ENCODE measurements around the gene FEZF1.

Gene FEZF1

GRCh38 chr7:122310119-122311021, 5.8 kb upstream of the FEZF1 start:
- Histone ChIP-seq H3K36me3 (ENCODE audit: insufficient read depth) (no peaks in the 10 kb centered on the region), H4K20me1 (ENCODE audit: insufficient read depth) (no peaks in the 10 kb centered on the region; the same call in 1 of the 2 replicates), H3K4me1 (ENCODE audit: low read depth, poor library complexity, severe bottlenecking) (peaks cover 12% of the 10 kb centered on the region), H3K27me3 (ENCODE audit: insufficient read depth, low read depth) (no peaks in the 10 kb centered on the region), H3K4me3 (IDR thresholded peaks at IDR 0.05; ENCODE audit: insufficient read depth, low read depth, low read length) (no peak overlapping the region), H3K4me2 (peak overlapping the region; percentile 72), H3K79me2 (ENCODE audit: insufficient read depth, low read depth) (peaks cover 41% of the 10 kb centered on the region), H3K27ac (peak overlapping the region; percentile 79), H3K9ac (peak overlapping the region; percentile 75), H2AFZ (ENCODE audit: low read depth) (peak overlapping the region; percentile 82)
- TF ChIP-seq, protein P1, sequence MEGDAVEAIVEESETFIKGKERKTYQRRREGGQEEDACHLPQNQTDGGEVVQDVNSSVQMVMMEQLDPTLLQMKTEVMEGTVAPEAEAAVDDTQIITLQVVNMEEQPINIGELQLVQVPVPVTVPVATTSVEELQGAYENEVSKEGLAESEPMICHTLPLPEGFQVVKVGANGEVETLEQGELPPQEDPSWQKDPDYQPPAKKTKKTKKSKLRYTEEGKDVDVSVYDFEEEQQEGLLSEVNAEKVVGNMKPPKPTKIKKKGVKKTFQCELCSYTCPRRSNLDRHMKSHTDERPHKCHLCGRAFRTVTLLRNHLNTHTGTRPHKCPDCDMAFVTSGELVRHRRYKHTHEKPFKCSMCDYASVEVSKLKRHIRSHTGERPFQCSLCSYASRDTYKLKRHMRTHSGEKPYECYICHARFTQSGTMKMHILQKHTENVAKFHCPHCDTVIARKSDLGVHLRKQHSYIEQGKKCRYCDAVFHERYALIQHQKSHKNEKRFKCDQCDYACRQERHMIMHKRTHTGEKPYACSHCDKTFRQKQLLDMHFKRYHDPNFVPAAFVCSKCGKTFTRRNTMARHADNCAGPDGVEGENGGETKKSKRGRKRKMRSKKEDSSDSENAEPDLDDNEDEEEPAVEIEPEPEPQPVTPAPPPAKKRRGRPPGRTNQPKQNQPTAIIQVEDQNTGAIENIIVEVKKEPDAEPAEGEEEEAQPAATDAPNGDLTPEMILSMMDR (conservative IDR thresholded peaks at IDR 0.05; ENCODE audit: low read depth, low read length) = peak; percentile 34; the same call in 1 of the 2 replicates

GRCh38 chr7:122309421-122309820, 4.9 kb upstream of the FEZF1 start:
- Histone ChIP-seq H4K20me1 (ENCODE audit: insufficient read depth) (no peaks in the 10 kb centered on the region; the same call in 1 of the 2 replicates), H3K27me3 (ENCODE audit: insufficient read depth, low read depth) (no peaks in the 10 kb centered on the region), H2AFZ (ENCODE audit: low read depth) (peak overlapping the region; percentile 82), H3K4me2 (peak overlapping the region; percentile 72), H3K9ac (peak overlapping the region; percentile 75), H3K27ac (peak overlapping the region; percentile 79), H3K36me3 (ENCODE audit: insufficient read depth) (no peaks in the 10 kb centered on the region), H3K4me1 (ENCODE audit: low read depth, poor library complexity, severe bottlenecking) (peaks cover 12% of the 10 kb centered on the region), H3K79me2 (ENCODE audit: insufficient read depth, low read depth) (peaks cover 41% of the 10 kb centered on the region), H3K4me3 (IDR thresholded peaks at IDR 0.05; ENCODE audit: insufficient read depth, low read depth, low read length) (no peak overlapping the region)
- TF ChIP-seq, protein P1 (conservative IDR thresholded peaks at IDR 0.05; ENCODE audit: low read depth, low read length) = no peak

- H3K4me2 ChIP-seq = no peak overlapping the region; the same call in 1 of the 2 replicates
- peaks cover 12% of the 10 kb centered on the region for H3K4me1 ChIP-seq (ENCODE audit: low read depth, poor library complexity, severe bottlenecking)
- no peak overlapping the region for H3K9ac ChIP-seq
- no peak overlapping the region; the same call in 1 of the 2 replicates for H3K27ac ChIP-seq
- H3K27me3 ChIP-seq (ENCODE audit: insufficient read depth, low read depth) = no peaks in the 10 kb centered on the region
- peaks cover 41% of the 10 kb centered on the region for H3K79me2 ChIP-seq (ENCODE audit: insufficient read depth, low read depth)
- H3K36me3 ChIP-seq (ENCODE audit: insufficient read depth) = no peaks in the 10 kb centered on the region
- H2AFZ ChIP-seq (ENCODE audit: low read depth) = no peak overlapping the region
- no peak overlapping the region for H3K4me3 ChIP-seq (IDR thresholded peaks at IDR 0.05; ENCODE audit: insufficient read depth, low read depth, low read length)
- H4K20me1 ChIP-seq (ENCODE audit: insufficient read depth) = no peaks in the 10 kb centered on the region; the same call in 1 of the 2 replicates
- TF ChIP-seq, protein P1 (conservative IDR thresholded peaks at IDR 0.05; ENCODE audit: low read depth, low read length) = no peak
Observed at GRCh38 chr7:122307228-122307621, 2.7 kb upstream of the FEZF1 start.

DNA sequence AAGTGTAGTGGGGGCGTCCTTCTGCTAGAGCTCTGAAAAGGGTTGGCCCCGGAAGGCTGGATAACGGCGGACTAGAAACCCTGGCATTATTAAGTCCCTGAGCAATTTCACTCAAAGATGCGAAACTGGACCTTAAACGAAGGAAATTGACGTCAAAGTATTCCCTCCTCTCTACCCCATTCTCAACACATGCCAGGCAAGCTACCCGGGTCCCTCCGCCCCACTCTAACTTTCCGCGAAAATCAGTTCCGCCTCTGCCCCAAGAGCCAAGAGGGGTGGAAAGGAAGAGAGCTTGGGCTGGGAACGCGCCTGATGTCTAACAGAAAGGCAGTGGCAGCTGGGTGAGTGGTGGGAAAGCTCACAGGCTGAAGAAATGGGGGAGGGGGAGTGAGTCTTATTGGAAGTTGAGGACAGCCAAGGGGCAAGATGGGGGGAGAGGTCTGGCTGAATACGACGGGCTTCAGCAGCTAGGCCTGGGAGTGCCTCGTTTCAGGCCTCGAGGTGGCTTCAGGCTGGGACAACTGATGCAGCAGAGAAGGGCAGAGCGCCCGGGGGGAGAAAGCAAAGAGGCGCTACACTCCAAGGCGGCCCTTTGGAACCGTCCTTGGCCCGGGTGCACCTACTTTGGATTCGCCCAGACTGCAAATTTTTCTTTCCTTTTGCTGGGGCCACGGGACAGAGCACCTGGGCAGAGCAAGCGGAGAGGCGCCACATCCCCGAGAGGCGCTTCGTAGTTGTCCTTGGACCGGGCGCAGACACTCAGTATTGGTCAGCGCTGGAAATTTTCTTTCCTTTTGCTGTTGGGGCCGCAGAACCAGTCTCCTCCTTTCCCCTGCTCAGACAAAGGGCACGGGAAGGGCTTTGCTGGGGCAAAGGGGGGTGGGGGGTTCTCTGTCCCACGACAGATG, 2.0 kb upstream of the FEZF1 start:
- no peaks in the 10 kb centered on the region for H3K27me3 ChIP-seq (ENCODE audit: insufficient read depth, low read depth)
- H2AFZ ChIP-seq (ENCODE audit: low read depth) = no peak overlapping the region
- no peak overlapping the region for H3K27ac ChIP-seq
- H3K36me3 ChIP-seq (ENCODE audit: insufficient read depth) = no peaks in the 10 kb centered on the region
- no peak overlapping the region for H3K4me3 ChIP-seq (IDR thresholded peaks at IDR 0.05; ENCODE audit: insufficient read depth, low read depth, low read length)
- no peak overlapping the region for H3K4me2 ChIP-seq
- TF ChIP-seq, protein P1 (conservative IDR thresholded peaks at IDR 0.05; ENCODE audit: low read depth, low read length) = no peak
- H4K20me1 ChIP-seq (ENCODE audit: insufficient read depth) = no peaks in the 10 kb centered on the region; the same call in 1 of the 2 replicates
- peaks cover 41% of the 10 kb centered on the region for H3K79me2 ChIP-seq (ENCODE audit: insufficient read depth, low read depth)
- no peak overlapping the region for H3K9ac ChIP-seq
- H3K4me1 ChIP-seq (ENCODE audit: low read depth, poor library complexity, severe bottlenecking) = peaks cover 11% of the 10 kb centered on the region
